HG02852 (cell line): ENCODE results near the gene XYLT2.

ENCODE experiments used
- ATAC-seq: cut with Tn5 transposase; IDR thresholded peaks from one replicate; pipeline ENCODE4 v1.9.1; 2021; ENCODE audit warnings: mild to moderate bottlenecking, moderate library complexity; ENCODE audit not compliant: unreplicated experiment

Gene XYLT2

DNA sequence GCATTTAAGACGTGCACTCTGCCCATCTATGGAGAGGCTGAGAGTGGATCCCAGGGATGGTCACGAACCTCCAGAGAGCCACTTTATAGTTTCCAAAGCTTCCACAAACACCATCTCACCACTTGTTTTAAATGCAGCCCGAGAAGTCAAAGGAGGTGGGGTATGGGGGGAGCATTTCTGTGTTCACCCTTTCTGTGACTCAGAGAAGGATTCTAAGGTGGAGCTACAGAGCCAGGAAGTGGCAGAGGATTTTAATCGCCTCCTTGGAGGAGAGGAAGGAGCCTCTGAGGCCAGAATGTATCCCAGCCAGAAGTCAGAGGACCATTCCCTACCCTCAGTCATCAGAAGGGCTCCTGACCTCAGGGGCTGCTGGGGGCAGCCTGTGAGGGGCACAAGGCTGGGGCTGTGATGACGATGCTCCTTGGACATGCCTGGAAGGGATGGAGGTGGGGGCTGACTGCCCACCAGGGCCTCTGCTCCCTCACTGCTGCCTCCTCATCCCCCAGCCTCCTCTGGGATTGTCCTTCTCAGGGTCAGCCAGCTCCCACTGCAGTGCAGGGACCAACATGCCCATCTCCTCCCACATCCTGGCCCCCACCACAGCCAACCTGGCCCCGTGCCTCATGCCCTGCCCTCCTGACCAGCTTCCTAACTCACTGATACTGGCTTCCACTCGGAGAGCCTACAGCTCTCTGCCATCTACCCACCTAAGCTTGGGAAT lies 2.8 kb downstream of the XYLT2 start:
- no peak for ATAC-seq

DNA sequence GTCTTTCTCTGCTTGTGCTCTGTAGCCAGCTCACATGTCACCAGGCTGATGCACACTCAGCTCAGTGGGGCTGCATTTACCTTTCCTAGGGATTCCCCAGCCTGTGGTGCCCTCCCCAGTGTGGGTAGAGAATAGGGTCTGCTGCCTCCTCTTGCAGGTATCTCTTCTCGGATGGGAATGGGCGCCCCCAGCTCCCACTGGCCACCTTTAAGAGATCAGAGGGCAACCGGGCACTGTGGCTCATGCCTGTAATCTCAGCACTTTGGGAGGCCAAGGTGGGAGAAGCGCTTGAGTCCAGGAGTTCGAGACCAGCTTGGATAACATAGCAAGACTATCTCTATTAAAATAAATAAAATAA lies 3.3 kb downstream of the XYLT2 start:
- ATAC-seq, result no peak

DNA sequence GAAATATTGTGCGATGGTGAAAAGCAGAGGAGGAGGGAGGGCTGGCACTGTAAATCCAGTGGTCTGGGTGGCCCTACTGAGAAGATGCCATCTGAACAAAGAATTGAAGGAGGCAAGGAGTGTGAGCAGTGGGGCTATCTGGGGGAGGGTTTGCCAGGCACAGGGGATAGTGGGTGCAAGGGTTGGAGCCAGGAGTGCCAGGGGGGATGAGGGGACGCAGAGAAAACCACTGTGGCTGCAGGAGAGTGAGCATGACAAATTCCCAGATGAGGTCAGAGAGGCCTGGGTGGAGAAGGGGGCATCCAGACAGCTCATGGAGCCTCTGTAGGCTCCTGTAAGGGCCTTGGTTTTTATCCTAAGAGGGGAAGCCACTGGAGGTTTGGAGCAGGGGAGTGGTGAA lies 4.8 kb downstream of the XYLT2 start:
- ATAC-seq, result no peak

DNA sequence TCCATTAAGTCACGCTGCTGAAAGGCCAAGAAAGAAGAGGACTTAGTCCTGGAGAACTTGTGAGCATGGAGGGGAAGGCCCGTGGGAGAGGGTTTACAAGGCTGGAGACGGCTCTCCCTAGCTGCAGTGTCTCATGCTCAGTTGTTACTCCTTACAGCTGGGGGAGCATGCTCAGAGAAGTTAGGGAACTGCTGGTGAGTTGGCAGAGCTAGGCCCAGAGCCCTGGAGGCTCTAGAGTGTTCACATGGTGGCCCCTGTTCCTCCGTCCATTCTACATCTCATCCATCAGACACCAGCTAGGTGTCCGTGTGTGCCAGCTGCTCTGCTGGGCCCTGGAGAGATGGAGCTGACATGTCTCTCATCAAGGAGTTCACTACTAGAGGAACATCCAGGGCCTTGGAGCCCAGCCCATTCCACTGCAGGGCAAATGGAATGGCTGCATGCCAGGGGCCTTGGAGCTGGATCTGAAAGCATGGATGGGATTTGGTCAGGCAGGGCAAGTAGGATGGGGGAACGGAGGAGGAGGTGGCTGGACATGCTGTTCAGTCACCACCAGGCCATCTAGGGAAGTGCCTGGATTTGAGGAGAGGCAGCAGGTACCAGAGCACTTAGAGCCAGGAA lies 6.3 kb downstream of the XYLT2 start:
- no peak for ATAC-seq

DNA sequence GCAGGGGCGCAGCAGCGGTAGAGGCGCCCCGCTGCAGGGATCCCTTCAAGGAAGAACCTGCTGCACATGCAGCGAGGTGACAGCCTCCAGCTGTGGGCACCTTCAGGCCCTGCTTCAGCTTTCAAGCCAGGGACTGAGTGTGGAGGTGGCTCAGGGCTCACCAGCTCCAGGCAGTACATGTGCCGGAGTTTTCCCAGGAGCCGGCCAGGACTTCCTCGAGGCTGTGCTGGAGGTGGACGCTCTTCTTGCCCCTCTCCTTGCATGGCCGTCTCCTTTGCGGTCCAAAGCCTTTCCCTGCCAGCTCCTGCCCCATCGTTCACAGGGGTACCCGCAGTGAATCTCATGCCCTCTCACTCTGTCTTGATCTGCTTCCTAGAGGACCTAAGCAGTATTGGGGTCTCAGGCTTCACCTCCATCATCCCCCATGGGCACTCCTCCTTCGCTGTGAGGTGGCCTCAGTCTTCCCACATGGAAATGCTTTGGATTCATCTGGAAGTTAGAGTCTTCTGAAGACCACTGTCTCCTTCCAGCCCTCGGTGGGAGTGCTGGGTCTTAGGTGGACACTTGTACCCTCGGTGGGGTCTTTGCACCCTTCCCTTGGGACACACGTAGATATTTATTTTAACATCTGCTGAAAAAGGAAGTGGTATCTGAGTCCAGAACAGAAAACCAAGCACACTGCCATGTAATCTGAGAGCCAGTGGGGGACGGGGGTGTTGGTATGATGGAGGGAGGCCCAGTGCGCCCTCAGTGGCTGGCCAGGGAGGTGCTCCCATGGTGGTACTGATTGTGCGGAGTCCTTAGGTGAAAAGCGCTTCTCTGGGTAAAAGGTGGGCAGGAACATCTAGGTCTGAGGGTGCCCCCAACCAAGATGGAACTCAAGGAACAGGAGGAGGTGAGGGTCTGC lies 7.0 kb downstream of the XYLT2 start:
- ATAC-seq, result no peak

DNA sequence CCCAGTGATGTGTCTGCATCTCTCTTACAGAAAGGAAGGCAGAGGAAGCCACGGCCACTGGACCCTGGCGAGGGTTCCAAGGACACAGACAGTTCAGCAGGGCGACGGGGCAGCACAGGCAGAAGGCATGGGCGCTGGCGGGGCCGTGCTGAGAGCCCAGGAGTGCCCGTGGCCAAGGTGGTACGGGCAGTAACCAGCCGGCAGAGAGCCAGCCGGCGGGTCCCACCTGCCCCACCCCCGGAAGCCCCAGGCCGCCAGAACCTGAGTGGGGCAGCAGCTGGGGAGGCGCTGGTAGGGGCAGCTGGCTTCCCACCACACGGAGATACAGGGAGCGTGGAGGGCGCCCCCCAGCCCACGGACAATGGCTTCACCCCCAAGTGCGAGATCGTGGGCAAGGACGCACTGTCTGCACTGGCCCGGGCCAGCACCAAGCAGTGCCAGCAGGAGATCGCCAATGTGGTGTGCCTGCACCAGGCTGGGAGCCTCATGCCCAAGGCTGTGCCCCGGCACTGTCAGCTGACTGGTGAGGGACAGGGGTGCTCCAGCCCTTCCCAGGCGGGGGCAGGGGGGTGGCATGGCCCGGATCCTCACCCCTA lies 7.8 kb downstream of the XYLT2 start:
- ATAC-seq, result no peak

DNA sequence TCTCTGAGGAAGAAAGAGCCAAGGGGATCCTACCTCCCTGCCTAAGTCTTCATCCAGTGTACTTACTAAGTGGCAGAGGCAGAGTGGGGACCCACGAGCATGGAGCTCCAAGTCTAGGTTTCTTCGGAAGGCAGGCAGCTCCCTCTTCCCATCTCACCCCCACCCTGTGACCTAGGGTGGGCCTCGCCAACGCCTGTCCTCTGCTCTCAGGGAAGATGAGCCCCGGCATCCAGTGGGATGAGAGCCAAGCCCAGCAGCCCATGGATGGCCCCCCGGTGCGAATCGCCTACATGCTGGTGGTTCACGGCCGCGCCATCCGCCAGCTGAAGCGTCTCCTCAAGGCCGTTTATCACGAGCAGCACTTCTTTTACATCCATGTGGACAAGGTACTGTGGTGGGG lies 8.3 kb downstream of the XYLT2 start:
- ATAC-seq, result no peak

DNA sequence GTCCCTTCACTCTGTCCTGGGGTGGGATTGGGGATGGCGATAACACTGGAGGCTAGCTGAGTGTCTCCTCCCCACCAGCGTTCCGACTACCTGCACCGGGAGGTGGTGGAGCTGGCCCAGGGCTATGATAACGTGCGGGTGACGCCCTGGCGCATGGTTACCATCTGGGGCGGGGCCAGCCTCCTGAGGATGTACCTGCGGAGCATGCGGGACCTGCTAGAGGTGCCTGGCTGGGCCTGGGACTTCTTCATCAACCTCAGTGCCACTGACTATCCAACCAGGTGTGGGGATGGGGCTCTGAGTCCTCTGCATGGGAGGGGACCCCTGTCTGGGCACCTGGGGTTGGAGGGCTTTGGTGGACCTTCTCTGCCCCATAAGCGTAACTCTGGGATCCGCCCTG lies 8.8 kb downstream of the XYLT2 start:
- ATAC-seq, result no peak

DNA sequence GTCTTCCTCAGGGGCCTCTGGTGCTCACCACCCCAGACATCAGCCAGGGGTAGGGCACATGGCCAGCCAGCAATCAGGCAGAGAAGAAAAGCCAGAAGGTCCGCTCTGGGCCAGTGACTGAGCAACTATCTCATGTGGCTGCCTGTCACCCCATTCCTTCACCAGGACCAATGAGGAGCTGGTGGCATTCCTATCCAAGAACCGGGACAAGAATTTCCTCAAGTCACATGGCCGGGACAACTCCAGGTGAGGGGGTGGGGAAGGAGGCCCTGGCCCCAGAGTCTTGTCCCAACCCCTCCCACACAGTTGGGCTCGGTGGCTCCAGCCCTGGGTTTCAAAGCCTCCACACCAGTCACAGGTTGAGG lies 9.4 kb downstream of the XYLT2 start:
- no peak for ATAC-seq

DNA sequence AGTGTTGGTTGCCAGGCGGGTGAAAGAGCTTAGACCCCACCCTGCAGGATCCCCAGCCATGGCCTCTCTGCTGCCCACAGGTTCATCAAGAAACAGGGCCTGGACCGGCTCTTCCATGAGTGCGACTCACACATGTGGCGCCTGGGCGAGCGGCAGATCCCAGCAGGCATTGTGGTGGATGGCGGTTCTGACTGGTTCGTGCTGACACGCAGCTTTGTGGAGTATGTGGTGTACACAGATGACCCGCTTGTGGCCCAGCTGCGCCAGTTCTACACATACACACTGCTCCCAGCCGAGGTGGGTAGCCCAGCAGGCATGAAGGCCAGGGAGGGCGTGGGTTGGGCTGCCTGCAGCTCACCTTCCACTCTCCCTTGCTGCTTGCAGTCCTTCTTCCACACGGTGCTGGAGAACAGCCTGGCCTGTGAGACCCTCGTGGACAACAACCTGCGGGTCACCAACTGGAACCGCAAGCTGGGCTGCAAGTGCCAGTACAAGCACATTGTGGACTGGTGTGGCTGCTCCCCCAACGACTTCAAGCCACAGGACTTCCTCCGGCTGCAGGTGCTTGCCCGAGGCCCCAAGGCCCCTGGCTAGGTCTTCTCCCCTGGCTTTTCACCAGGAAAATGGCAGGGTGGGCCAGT lies 9.9 kb downstream of the XYLT2 start:
- ATAC-seq, result no peak

DNA sequence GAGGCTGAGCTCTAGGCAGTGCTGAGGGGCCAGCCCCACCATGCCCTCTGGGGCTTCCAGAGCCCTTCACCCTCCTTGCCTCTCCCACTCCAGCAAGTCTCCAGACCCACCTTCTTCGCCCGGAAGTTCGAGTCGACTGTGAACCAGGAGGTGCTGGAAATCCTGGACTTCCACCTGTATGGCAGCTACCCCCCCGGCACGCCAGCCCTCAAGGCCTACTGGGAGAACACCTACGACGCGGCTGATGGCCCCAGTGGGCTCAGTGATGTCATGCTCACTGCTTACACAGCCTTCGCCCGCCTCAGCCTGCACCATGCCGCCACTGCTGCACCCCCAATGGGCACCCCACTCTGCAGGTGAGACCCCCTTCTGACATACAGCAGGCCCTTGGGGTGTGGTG lies 10.5 kb downstream of the XYLT2 start:
- no peak for ATAC-seq

DNA sequence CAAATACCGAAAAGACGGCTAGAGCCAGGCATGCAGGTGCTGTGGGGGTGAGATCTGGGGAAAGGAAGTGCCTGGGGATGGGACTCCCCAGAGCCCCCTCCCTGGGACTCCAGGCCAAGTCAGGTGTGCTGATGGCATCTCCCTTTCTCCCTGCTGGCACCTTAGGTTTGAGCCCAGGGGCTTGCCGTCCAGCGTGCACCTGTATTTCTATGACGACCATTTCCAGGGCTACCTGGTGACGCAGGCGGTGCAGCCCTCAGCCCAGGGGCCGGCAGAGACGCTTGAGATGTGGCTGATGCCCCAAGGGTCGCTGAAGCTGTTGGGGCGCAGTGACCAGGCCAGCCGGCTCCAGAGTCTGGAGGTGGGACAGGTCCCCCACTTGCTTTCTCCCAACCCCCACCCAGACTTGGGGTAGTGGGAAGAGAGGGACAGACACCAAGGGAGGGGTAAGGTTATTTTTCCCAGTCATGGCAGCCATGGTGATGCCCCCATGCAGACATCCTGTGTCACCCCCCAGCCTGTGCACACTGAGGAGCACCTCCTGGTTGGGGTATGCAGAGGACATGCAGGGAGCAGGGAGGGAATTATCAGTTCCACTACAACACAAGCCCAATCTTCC lies 11.1 kb downstream of the XYLT2 start:
- ATAC-seq, result no peak

DNA sequence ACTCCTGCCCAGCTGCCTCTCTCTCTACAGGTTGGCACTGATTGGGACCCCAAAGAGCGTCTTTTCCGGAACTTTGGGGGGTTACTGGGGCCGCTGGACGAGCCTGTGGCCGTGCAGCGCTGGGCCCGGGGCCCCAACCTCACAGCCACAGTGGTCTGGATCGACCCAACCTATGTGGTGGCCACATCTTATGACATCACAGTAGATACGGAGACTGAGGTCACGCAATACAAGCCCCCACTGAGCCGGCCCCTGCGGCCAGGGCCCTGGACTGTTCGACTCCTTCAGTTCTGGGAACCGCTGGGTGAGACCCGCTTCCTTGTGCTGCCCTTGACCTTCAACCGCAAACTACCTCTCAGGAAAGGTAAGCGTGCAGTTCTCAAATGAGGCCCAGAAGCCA lies 12.3 kb downstream of the XYLT2 start:
- no peak for ATAC-seq

DNA sequence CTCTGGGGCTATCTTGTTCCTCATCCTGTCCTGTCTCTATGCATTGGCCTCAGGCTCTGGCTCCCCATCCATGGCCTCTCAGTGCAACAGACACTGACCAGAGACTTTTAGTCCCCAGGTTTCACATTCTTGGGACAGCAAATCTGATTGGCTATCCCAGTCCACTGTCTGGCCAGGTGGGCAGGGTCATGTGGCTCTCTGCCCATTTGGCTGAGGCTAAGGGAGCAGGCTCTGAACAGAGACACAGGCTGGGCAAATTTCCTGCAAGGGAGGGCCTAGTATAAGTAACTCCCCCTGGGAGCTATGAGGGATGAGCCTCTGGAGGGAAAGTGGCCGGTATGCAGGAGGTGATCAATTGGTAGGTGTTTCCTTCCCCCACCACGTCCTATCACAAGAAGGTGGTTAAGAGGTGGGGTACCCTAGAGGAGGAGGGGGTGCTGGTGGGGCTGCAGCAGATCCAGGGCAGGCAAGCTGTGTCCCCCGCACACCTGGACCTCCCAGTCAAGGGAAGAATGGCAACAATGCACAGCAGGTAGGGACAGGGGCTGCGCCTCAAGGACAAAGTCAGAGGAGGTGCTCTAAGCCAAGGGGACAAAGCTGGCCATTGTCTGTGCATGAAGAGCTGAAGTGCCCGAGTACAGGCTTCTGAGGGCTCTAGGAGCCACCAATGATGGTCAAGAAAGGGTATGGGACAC lies 13.2 kb downstream of the XYLT2 start:
- no peak for ATAC-seq

DNA sequence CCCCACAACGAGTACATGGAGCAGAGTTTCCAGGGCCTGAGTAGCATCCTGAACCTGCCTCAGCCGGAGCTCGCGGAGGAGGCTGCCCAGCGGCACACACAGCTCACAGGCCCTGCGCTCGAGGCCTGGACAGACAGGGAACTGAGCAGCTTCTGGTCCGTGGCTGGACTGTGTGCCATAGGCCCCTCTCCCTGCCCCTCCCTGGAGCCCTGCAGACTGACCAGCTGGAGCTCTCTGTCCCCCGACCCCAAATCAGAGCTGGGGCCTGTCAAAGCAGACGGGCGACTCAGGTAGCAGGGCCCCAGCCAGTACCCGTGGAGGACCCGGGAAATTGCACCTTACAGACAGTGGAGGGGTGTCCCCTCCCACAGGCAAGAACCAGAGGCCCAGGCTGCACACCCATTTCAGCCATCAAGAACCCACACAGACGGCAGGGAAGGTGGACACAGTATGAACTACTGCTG lies 14.1 kb downstream of the XYLT2 start:
- ATAC-seq, result no peak

DNA sequence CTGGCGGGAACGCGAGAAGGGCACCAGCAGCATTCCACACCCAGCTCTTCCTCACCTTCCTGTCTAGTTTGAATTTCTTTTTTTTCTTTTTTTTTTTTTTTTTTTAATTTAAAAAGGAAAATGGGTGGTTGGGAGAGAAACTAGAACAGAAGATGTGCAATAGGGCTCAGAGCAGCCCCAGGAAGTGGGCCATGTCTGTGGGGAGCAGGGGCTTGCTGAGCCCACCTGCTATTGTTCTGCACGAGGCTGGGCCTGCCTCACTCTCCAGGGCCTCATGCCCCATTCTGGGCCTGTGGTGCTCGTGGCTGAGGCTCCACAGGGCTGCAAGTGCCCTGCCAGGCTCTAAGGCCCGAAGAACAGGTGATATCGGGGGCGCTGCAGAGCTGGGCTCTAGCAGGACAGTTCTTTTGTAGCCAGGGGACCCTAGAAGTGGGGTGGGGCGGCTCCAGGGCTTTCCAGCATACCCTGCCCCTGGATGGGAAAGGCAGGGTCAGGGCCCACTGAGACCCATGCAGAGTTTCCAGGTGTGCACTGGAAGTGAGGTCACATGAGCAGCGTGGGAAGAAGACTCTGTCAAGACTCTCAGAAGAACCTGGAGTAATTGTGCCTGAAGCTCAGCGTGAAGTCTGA lies 14.7 kb downstream of the XYLT2 start:
- no peak for ATAC-seq

DNA sequence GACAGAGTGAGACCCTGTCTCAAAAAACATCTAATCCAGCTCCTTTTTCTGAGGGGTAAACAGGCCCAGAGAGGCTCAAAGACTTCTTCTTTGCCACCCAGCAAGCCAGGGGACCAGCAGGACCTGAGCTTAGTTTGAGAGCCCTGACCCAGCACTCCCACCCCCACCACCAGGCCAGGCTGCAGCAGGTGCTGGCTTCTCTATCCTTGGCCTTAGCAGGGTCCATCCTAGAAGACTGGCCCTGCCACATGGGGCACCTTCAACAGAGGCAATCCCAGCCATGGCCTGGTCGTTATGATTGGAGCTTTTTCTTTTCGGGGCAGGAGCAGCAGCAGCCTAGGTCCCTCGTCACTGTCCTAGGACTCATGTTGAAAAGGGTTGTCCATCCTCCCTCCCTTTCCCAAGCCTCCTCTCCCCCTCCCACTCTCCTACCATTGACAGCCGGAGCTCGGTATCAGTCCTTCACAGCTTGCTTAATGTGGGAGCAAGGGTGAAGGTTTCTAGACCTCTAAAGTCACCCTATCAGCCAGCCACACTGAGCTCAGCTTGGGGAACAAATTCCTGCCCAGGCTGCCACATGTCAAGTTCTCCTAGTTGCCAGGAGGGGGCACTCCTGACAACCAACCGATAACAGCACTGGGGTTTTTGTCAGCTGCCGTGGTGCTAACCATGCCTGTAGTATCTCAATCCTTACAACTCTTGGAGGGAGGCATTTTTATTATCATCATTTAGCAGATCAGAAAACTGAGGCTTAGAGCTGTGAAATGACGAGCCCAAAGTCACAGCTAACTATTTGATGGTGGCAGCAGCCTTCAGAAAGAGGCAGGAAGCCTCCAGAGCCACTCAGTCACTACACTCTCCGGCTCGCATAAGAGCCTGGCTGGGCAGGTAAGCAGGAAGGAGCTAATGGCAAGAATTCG lies 15.9 kb downstream of the XYLT2 start:
- no peak for ATAC-seq

DNA sequence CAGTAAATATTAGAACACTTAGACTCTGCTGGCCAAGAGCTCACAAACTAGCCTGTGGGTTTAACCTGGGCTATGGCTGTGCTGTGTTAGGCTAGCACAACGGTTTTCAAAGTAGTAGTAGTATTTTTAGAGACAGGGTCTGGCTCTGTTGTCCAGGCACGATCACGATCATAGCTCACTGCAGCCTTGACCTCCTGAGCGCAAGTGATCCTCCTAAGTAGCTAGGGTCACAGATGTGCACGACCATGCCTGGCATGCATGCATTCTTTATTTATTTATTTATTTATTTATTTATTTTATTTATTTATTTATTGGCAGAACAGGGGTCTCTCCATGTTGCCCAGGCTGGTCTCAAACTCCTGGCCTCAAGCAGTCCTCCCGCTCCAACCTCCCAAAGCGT lies 16.7 kb downstream of the XYLT2 start:
- ATAC-seq, result no peak
